H1 (cell line): ENCODE measurements around the gene KDSR. TPM values are rescaled to one million over a fixed set of nuclear protein-coding genes. Genes with fewer than 3 reads are reported as not detected.

Experiments
- ASH2L ChIP-seq: fragments of 200-600, 300-600 bp; sonication (generic); IDR thresholded peaks from one replicate; pipeline ENCODE4 v1.7.1; 2017; ENCODE audit warnings: low read length
- ATF3 ChIP-seq: IDR thresholded peaks from 2 replicates; pipeline ENCODE4 v1.6.1; 2011; ENCODE audit warnings: low read depth, mild to moderate bottlenecking, low read length; ENCODE audit not compliant: insufficient read depth
- BCL11A ChIP-seq, 2 experiments: IDR thresholded peaks; one replicate each; pipeline ENCODE4 v1.6.1; 2011; ENCODE audit warnings: low read depth in 2 of 2, low read length in 2 of 2, mild to moderate bottlenecking in 2 of 2
- CBX5 ChIP-seq: fragments of 300-800, 300-1000 bp; sonication (generic); IDR thresholded peaks from 2 replicates; pipeline ENCODE4 v1.7.1; 2016; ENCODE audit warnings: antibody characterized with exemption, low read length, low read depth
- CBX8 ChIP-seq: fragments of 300-800, 300-1000 bp; sonication (generic); IDR thresholded peaks from 2 replicates; pipeline ENCODE4 v1.7.1; 2016; ENCODE audit warnings: low read depth, low read length, borderline replicate concordance
- CREB1 ChIP-seq: IDR thresholded peaks from 2 replicates; pipeline ENCODE4 v1.6.1; 2012; ENCODE audit warnings: inconsistent platforms
- CTBP2 ChIP-seq: IDR thresholded peaks from 2 replicates; pipeline ENCODE4 v1.7.0; 2011; ENCODE audit warnings: borderline replicate concordance, mild to moderate bottlenecking, moderate library complexity, mixed read lengths, low read length; ENCODE audit not compliant: insufficient read depth, insufficient read length
- CTCF ChIP-seq, 3 experiments: IDR thresholded peaks; 1 replicate in 2 of 3; 2 replicates in 1 of 3; pipeline versions ENCODE4 v1.5.1 to v1.6.1; 2011; ENCODE audit warnings: low read length in 3 of 3, mild to moderate bottlenecking in 3 of 3, inconsistent platforms in 2 of 3, low read depth in 1 of 3, moderate library complexity in 1 of 3; ENCODE audit not compliant: insufficient read depth in 1 of 3; ENCODE audit errors: control extremely low read depth in 1 of 3
- EP300 ChIP-seq, 2 experiments: IDR thresholded peaks; 1 replicate in 1 of 2; 2 replicates in 1 of 2; pipeline ENCODE4 v1.6.1; 2011 to 2012; ENCODE audit warnings: low read depth in 2 of 2, low read length in 2 of 2, mild to moderate bottlenecking in 2 of 2, borderline replicate concordance in 1 of 2, inconsistent platforms in 1 of 2, moderate library complexity in 1 of 2
- FOSL1 ChIP-seq: IDR thresholded peaks from 2 replicates; pipeline ENCODE4 v1.6.1; 2011; ENCODE audit warnings: mild to moderate bottlenecking, low read depth, low read length, moderate library complexity; ENCODE audit not compliant: insufficient read depth
- GTF2F1 ChIP-seq: IDR thresholded peaks from 2 replicates; pipeline ENCODE4 v1.6.1; 2012; ENCODE audit warnings: low read depth, low read length, improper control_type of control experiment, borderline replicate concordance
- HDAC6 ChIP-seq: IDR thresholded peaks from one replicate; pipeline ENCODE4 v1.7.1; 2012; ENCODE audit warnings: low read depth, mild to moderate bottlenecking, inconsistent platforms, low read length, moderate library complexity
- JUN ChIP-seq: IDR thresholded peaks from 2 replicates; pipeline ENCODE4 v1.6.1; 2011; ENCODE audit warnings: low read depth, mild to moderate bottlenecking, improper control_type of control experiment, low read length
- POLR2A ChIP-seq, 2 experiments: IDR thresholded peaks; 1 replicate in 1 of 2; 2 replicates in 1 of 2; pipeline ENCODE4 v1.6.1; 2011; ENCODE audit warnings: low read depth in 2 of 2, low read length in 2 of 2, mild to moderate bottlenecking in 2 of 2; ENCODE audit errors: control extremely low read depth in 1 of 2
- SP4 ChIP-seq: IDR thresholded peaks from 2 replicates; pipeline ENCODE4 v1.6.1; 2012; ENCODE audit warnings: low read length, inconsistent platforms
- SRF ChIP-seq: IDR thresholded peaks from 2 replicates; pipeline ENCODE4 v1.6.1; 2011; ENCODE audit warnings: mild to moderate bottlenecking, low read depth, low read length, moderate library complexity
- TAF1 ChIP-seq: IDR thresholded peaks from 2 replicates; pipeline ENCODE4 v1.6.1; 2011; ENCODE audit warnings: mild to moderate bottlenecking, low read depth, low read length
- YY1 ChIP-seq: IDR thresholded peaks from 2 replicates; pipeline ENCODE4 v1.6.1; 2011; ENCODE audit warnings: low read depth, mild to moderate bottlenecking, low read length
- ZNF274 ChIP-seq: IDR thresholded peaks from 2 replicates; pipeline ENCODE4 v1.7.0; 2012; ENCODE audit warnings: low read length, borderline replicate concordance; ENCODE audit errors: extremely low read depth
- polyA plus RNA-seq, 7 experiments: library from polyadenylated mRNA; depleted of rRNA in 3 of 7; stranded (reverse) in 5 of 7; unstranded in 2 of 7; fragments of >200 nt in 5 of 7; fragments of 200-250 nt in 2 of 7; gene quantifications; 1 replicate in 5 of 7; 2 replicates in 1 of 7; 4 replicates in 1 of 7; pipeline versions ENCODE4 v1.2.1 to v1.2.3, GENCODE V29; 2011 to 2013; ENCODE audit warnings: missing spikeins in 2 of 7, mixed read lengths in 2 of 7
- total RNA-seq: library from RNA; stranded (reverse); fragmentation: NEBNext Ultra II Directional; extraction: Animal tissue kit (Norgen Biotek cat#: 25700); gene quantifications from 2 replicates; pipeline ENCODE4 v1.2.1, GENCODE V29; 2021
- TF ChIP-seq, protein P1 (sequence below): IDR thresholded peaks from 2 replicates; pipeline ENCODE4 v1.6.1; 2011; ENCODE audit warnings: low read length, improper control_type of control experiment

Gene KDSR
- total and polyA plus RNA-seq, 2 of the 8 experiments (the other 6 are each of a cell fraction or from before 2014, with no cell fraction given) = 12.4 to 50.5 TPM

GRCh38 chr18:63366213-63367052 lies 573 bp downstream of the KDSR start (continued):
- TF ChIP-seq EP300 (IDR thresholded peaks at IDR 0.05; ENCODE audit: borderline replicate concordance in 1 of 2, low read depth in 2 of 2, low read length in 2 of 2) = no peak
- TF ChIP-seq POLR2A (IDR thresholded peaks at IDR 0.05; ENCODE audit: control extremely low read depth in 1 of 2, low read depth in 2 of 2, low read length in 2 of 2) = peak in 1 of 2 experiments; percentile 47; a peak in 1 of 3 replicates
- TF ChIP-seq CBX5 = no peak
- TF ChIP-seq, protein P1, sequence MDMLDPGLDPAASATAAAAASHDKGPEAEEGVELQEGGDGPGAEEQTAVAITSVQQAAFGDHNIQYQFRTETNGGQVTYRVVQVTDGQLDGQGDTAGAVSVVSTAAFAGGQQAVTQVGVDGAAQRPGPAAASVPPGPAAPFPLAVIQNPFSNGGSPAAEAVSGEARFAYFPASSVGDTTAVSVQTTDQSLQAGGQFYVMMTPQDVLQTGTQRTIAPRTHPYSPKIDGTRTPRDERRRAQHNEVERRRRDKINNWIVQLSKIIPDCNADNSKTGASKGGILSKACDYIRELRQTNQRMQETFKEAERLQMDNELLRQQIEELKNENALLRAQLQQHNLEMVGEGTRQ = no peak
- no peak for TF ChIP-seq FOSL1
- no peak for TF ChIP-seq GTF2F1
- no peak for TF ChIP-seq JUN
- TF ChIP-seq HDAC6 = no peak
- no peak for TF ChIP-seq ATF3
- TF ChIP-seq CTCF (IDR thresholded peaks at IDR 0.05; ENCODE audit: control extremely low read depth in 1 of 3, insufficient read depth in 1 of 3, low read depth in 1 of 3, low read length in 3 of 3) = no peak
- TF ChIP-seq BCL11A (IDR thresholded peaks at IDR 0.05; ENCODE audit: low read depth in 2 of 2, low read length in 2 of 2) = no peak
- TF ChIP-seq ASH2L = peak; percentile 81
- no peak for TF ChIP-seq SP4
- TF ChIP-seq TAF1 = no peak; the same call in 1 of the 2 replicates
- no peak for TF ChIP-seq CTBP2
- TF ChIP-seq CREB1 = no peak
- no peak for TF ChIP-seq ZNF274
- no peak for TF ChIP-seq CBX8
- TF ChIP-seq SRF = no peak
- TF ChIP-seq YY1 = no peak
